KMS-11 (cell line): ENCODE measurements around the gene USP48.

Experiments
- H2AFZ ChIP-seq: fragments of 200-600 bp; sonication (generic); 2 replicates; pipeline ENCODE4 v1.6.1; 2016; ENCODE audit warnings: antibody characterized with exemption, mixed run types, low read depth
- H3K27ac ChIP-seq: fragments of 200-600 bp; sonication (generic); 2 replicates; pipeline ENCODE4 v1.6.1; 2016; ENCODE audit warnings: mild to moderate bottlenecking, mixed run types
- H3K27me3 ChIP-seq: fragments of 200-600 bp; sonication (generic); 2 replicates; pipeline ENCODE4 v1.6.1; 2017; ENCODE audit warnings: mild to moderate bottlenecking, low read depth, mixed run types, moderate library complexity; ENCODE audit not compliant: insufficient read depth
- H3K36me3 ChIP-seq: fragments of 200-600 bp; sonication (generic); 2 replicates; pipeline ENCODE4 v1.6.1; 2017; ENCODE audit warnings: mild to moderate bottlenecking, mixed run types; ENCODE audit not compliant: insufficient read depth
- H3K4me1 ChIP-seq: fragments of 200-600 bp; sonication (generic); 2 replicates; pipeline ENCODE4 v1.6.1; 2016; ENCODE audit warnings: mild to moderate bottlenecking, low read depth, mixed run types; ENCODE audit not compliant: poor library complexity, severe bottlenecking
- H3K4me2 ChIP-seq: fragments of 200-600 bp; sonication (generic); 2 replicates; pipeline ENCODE4 v1.7.0; 2016; ENCODE audit warnings: mild to moderate bottlenecking, mixed run types
- H3K4me3 ChIP-seq: fragments of 200-600 bp; sonication (generic); IDR thresholded peaks from 2 replicates; pipeline ENCODE4 v1.6.1; 2017; ENCODE audit warnings: low read depth, low read length, mixed read lengths; ENCODE audit not compliant: insufficient read depth
- H3K79me2 ChIP-seq: fragments of 200-600 bp; sonication (generic); 2 replicates; pipeline ENCODE4 v1.6.1; 2016; ENCODE audit warnings: low read depth, mixed run types; ENCODE audit not compliant: insufficient read depth
- H3K9ac ChIP-seq: fragments of 200-600 bp; sonication (generic); 2 replicates; pipeline ENCODE4 v1.6.1; 2016; ENCODE audit warnings: mild to moderate bottlenecking, mixed run types
- H4K20me1 ChIP-seq: fragments of 200-600 bp; sonication (generic); 2 replicates; pipeline ENCODE4 v1.6.1; 2016; ENCODE audit warnings: mild to moderate bottlenecking, mixed run types; ENCODE audit not compliant: insufficient read depth
- CTCF ChIP-seq: fragments of 200-600 bp; sonication (generic); conservative IDR thresholded peaks from 2 replicates; pipeline ENCODE4 v1.6.1; 2017; ENCODE audit warnings: low read depth, mild to moderate bottlenecking, antibody characterized with exemption, low read length, moderate library complexity, mixed read lengths

USP48 gene

GRCh38 chr1:21743476-21743875 lies 39.5 kb downstream of the USP48 start:
- Histone ChIP-seq H3K27ac (no peak overlapping the region), H3K9ac (no peak overlapping the region), H3K4me2 (no peak overlapping the region), H4K20me1 (no peaks in the 10 kb centered on the region), H2AFZ (no peak overlapping the region), H3K4me3 (no peak overlapping the region), H3K27me3 (no peaks in the 10 kb centered on the region), H3K79me2 (no peaks in the 10 kb centered on the region), H3K36me3 (no peaks in the 10 kb centered on the region), H3K4me1 (peaks cover 3% of the 10 kb centered on the region)
- TF ChIP-seq CTCF, result no peak

GRCh38 chr1:21742578-21742977 lies 40.4 kb downstream of the USP48 start:
- Histone ChIP-seq H3K9ac (no peak overlapping the region), H3K79me2 (no peaks in the 10 kb centered on the region), H3K27me3 (no peaks in the 10 kb centered on the region), H3K4me3 (no peak overlapping the region), H3K4me1 (peaks cover 3% of the 10 kb centered on the region), H2AFZ (no peak overlapping the region), H3K36me3 (no peaks in the 10 kb centered on the region), H3K4me2 (no peak overlapping the region), H4K20me1 (no peaks in the 10 kb centered on the region), H3K27ac (no peak overlapping the region)
- no peak for TF ChIP-seq CTCF

GRCh38 chr1:21741206-21741605 lies 41.7 kb downstream of the USP48 start:
- Histone ChIP-seq H3K4me2 (no peak overlapping the region), H3K4me3 (no peak overlapping the region), H3K9ac (no peak overlapping the region), H3K4me1 (peaks cover 3% of the 10 kb centered on the region), H3K79me2 (no peaks in the 10 kb centered on the region), H3K36me3 (no peaks in the 10 kb centered on the region), H3K27me3 (no peaks in the 10 kb centered on the region), H2AFZ (no peak overlapping the region), H4K20me1 (no peaks in the 10 kb centered on the region), H3K27ac (no peak overlapping the region)
- TF ChIP-seq CTCF, result no peak

GRCh38 chr1:21736876-21737275 lies 46.1 kb downstream of the USP48 start:
- Histone ChIP-seq H3K9ac (no peak overlapping the region), H3K27ac (no peak overlapping the region), H3K4me2 (no peak overlapping the region), H2AFZ (no peak overlapping the region), H3K4me1 (peaks cover 3% of the 10 kb centered on the region), H4K20me1 (no peaks in the 10 kb centered on the region), H3K4me3 (no peak overlapping the region), H3K79me2 (no peaks in the 10 kb centered on the region), H3K36me3 (0 out of 2 replicates have a peak, but pooled peaks cover 3% of the 10 kb centered on the region), H3K27me3 (no peaks in the 10 kb centered on the region)
- TF ChIP-seq CTCF, result no peak
